GM19452 (cell line): ENCODE measurements around the gene IMMP2L.

Experiments used
- ATAC-seq: cut with Tn5 transposase; IDR thresholded peaks from one replicate; pipeline ENCODE4 v1.9.1; 2021; ENCODE audit not compliant: unreplicated experiment

Gene IMMP2L

DNA sequence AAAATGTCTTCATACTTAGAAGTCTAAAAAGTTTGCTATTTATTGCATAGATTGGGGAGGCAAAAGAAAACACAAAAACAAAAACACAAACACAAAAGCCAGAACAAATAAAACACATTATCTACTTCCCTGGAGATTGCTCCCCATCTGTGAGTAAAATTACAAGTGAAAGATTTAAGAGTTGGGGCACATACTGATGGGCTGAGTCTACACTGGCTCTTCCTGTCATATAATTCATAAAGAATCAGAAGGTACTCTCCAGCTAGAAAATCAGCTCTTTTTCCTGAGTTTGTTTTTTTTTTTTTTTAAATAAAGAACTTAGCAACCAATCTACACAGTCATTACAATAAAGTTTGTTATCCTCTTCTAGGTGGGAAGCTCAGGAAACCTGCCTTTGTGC is 663.8 kb downstream of the IMMP2L start:
- no peak for ATAC-seq

DNA sequence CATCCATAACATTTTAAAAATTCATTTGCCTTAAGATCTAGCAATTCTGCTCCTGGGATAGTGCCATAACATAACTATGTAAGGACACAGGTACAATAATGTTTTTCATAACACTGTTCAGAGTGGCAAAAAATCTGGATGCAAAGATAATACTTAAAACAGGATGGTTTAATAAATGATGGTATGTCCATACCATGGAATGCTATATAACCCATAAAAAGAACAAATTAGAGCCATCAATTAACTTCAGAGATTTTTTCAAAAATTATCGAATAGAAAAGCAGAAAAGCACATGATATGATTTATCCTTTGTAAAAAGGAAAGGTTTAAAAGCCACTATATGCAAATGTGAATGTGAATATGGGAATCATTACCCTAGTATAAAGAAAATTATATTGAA is 664.8 kb downstream of the IMMP2L start:
- ATAC-seq, result no peak

DNA sequence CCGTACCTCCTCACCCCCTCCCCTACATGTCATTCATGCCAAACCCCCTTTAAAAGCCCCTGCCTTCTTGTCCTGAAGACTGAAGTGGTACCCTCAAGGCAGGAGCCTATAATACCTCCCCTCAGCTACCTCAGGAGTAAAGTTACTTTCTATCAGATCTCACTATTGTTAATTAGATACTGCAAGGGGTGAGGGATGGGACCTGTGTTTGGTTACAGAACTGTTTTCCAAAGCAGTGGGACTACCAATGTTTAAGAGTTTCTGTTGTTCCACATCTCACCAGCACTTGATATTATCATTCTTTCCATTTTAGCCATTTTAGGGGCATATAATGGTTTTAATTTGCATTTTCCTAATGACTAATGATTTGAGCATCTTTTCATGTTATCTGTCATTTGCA is 668.2 kb downstream of the IMMP2L start:
- ATAC-seq, result no peak

DNA sequence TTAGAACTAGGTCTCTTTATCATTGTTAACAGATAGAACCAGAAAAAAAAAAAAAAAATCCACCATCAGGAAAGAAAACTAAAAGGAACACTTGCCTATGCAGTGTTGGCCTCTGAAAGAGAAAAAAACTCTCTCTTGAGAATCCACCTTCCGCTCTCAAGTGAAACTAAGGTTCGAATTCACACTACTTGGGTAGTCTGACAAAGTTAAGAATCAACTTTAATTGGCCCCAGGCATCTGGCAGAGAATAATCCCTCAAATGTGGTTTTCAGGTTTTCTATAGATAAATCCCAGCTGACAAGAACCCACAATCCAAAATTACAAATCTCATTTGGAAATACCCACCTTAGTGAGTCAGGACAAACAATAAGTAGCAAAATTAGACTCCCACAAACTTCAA is 671.1 kb downstream of the IMMP2L start:
- ATAC-seq, result no peak

DNA sequence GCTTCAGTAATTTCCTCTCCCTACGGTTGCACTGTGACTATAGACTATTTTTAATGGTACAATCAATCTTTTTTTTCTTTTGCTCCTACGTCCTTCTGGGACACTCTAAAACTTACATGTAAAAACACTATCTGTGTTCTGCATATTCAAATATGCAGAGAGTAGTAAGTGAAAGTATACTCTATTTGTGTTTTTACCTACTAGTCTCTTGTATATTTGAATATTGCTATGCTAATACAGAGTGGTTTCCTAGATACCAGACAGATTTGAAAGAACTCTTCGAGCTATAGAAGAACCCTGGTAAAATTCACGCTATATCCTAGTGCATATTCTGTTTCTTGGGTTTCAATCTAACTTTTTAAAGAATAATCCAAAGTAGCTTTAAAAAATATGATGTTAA is 672.2 kb downstream of the IMMP2L start:
- no peak for ATAC-seq

DNA sequence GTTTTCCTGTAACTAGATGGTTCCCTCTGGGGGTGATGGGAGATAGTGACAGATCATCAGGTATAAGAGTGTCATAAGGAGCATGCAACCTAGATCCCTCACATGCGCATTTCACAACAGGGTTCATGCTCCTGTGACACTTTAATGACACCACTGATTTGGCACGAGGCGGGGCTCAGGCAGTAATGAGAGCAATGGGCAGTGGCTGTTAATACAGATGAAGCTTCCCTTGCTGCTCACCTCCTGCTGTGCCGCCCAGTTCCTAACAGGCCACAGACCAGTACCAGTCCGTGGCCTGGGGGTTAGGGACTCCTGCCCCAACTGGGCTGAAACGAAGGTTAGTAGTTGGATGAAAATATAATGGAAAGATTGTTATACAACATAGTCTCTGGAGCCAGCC is 673.0 kb downstream of the IMMP2L start:
- ATAC-seq, result no peak

DNA sequence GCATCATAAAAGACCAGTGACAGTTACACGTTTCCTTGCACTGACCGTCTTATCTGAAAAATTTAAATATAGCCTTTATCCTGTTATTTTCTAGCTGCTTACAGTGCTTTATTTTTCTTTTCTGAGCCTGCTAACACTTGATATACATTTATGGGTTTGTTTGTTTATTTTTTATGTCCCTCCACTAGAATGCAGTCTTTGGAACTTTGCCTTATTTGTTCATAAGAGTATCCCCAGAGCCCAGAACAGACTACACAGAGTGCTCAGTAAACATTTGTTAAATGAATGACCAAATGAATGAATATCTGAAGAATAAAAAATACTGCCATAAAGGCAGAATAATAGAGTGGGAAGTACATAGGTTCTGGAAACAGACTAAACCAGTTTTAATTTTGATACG is 673.7 kb downstream of the IMMP2L start:
- ATAC-seq, result no peak

DNA sequence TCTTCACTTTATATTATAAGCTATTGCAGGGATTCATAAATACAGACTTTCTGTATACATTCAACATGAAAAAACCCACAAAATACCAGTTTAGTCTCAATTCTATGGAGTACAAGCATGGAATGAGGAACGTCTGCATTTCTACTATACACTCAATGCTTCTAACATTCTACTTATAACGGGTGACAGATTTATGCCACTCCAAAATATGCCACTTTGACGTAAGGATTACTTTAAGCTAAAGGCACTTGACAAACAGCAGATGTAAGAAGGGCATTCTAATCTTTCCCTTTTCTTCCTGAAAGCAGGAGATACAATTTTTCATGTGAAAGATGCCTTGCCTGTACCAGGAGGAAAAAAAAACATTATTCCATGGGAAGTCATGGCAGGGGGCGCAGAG is 676.8 kb downstream of the IMMP2L start:
- ATAC-seq, result no peak

DNA sequence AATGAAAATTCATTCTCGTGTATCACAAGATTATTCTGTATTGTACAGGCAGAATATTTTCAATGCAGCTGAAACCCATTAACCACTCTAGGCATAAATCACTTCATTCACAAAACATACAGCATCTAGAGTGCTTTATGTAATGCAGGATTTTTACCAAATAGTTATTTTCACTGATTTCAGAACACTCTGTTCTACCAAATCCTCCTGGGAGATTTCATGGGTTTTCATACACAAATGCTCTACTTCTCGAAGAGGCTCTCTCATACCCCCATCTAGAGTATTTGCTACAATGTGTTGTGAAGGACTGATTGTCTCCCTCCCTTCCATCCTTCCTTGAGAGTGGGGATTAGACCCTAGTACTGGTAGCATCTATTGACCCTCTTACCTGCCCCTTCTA is 680.6 kb downstream of the IMMP2L start:
- ATAC-seq, result no peak

DNA sequence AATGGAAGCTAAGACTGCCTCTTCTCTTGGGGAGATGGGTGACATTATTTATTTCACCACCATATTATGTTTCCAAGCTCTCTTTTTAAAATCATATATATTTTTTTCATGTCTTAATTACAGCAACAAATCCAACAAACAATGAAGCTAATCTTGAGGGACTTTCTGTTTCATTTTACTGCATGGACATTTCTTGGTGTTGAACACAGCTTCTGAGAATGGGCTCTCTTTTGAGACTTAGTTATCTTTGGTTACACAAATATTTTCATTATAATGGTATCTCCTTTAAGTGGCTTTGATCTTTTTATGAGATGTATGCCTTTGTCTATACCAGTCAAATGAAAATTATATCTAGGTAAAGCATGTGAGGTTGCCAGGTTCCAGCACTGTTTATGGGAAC is 681.3 kb downstream of the IMMP2L start:
- ATAC-seq, result no peak

DNA sequence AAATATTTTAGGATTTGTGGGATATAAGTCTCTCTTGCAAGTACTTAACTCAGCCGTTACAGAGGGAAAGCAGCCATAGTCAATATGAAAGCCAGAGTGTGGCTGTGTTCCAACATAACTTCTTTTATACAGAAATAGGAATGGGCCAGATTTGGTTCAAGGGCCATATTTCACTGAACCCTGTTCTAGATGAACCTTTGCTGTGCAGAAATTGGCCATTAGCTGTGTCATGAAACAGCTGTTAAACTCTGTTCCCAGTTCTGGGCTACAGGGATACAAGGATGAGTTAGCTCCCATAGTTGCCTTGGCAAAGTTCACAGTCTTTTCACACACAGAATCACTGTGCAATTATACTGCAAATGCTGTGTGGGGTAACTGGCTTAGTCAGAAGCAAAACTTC is 685.3 kb downstream of the IMMP2L start:
- no peak for ATAC-seq

DNA sequence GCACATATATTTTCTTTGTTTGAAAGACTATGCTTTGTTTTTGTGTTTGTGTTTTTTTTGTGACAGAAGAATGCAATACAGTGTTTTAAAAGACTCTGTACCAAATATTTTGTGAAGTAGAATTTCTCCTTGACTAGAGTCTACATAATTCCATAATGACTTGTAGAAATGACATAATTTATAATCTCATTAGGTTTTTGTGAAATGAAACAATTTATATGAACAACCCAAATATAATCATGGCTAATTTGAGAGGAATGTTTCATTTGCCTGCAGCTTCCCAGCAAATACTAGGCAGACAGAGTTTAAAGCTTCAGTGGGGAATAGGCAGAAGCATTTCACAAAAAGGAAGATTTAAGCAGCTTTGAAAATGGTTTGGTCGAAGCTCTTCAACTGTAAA is 686.9 kb downstream of the IMMP2L start:
- ATAC-seq, result no peak

DNA sequence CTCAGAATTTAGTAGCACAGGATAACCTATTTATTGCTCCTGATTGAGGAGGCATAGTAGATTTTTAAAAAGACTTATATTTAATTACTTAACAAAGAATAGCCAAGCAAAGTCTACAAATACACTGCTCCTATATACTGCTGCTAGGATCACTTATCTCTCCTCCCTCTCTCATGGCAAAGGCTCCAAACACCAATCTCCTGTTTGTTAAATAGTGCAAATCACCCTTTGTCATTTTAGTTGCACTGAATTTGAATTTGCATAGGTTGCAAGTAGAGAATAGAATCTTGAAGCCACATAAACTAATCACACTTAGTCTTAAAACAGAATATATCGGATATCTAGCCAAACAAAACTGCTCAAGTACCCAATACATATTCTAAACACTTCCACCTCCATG is 690.4 kb downstream of the IMMP2L start:
- ATAC-seq, result no peak

DNA sequence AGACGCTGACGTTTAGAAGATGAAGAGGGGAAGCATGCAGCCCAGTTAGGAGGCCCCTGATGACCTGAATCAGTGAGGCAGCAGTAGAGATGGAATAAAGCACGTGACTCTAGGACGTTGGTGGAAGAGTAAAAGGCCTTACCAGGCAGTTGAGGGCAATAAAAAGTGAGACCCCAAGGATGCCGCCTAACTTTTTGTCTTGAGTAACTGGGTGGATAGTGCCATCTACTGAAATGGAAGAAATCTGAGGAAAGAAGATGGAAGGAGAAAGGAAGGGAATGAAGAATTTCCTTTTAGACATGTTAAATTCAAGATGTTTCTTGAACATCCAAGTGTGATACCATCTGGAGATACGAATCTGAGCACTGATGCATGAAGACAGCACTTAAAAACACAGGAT is 691.4 kb downstream of the IMMP2L start:
- ATAC-seq, result no peak

DNA sequence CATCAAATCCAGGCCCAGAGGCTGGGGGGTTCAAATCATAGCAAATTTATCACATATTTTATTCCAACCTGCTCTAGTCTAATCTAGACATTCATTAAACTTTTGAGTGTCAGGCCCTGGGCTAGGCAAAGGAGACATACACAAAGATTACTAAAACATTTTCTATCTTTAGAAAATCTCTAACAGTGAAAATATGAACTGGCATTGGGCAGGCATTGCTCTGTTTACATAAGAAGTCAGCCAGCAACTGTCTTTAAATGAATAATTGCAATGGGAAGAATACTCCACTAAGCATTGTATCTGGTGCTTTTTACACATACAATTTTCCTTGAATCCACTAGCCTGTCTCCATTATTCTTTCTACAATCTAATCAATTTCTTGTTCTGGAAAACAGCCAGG is 693.8 kb downstream of the IMMP2L start:
- ATAC-seq, result no peak

DNA sequence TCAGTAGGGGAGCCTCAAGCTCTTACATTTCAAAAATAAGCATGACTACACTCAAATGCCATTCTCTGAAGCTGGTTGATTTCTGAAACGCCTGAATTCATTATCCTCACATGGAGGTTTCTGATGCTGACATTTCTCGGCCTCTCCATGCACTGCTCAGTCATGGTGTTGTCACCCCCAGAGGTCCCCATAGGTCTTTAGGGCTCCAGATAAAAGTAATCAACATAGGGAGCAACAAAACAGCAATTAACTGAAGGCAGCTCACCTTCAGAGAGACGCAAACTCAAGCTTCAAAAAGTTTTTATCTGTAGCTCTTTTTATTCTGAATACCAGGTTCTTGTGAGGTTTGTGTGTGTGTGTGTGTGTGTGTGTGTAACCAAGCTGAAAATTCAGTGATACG is 694.5 kb downstream of the IMMP2L start:
- ATAC-seq, result no peak

DNA sequence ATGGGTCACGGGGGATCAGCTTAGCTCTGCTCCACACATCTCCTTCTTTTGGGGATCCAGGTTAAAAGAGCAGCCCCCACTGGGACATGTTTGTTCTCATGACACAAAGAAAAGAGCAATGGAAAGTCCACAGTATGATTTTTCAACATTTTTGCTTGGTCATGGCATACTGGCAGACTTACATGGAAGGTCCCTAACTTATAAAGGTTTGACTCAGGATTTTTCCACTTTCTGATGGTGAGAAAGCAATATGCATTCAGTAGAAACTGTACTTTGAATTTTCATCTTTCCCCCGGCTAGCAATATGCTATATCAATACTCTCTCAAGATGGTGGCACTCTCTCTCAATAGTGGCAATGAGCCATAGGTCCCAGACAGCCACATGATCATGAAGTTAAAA is 699.0 kb downstream of the IMMP2L start:
- ATAC-seq, result no peak

DNA sequence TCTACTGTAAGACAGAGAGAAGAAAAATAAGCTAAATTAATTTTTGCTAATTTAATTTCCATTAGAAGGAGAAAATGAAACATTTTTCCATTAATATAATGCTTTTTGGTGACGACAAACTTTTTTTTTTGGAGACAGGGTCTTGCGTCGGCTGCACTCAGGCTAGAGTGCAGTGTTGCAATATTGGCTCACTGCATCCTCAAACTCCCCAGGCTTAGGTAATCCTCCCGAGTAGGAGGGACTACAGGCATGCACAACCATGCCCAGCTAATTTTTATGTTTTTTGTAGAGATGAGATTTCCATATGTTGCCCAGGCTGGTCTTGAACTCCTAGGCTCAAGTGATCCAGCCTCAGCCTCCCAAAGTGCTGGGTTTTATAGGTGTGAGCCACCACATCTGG is 701.1 kb downstream of the IMMP2L start:
- no peak for ATAC-seq

DNA sequence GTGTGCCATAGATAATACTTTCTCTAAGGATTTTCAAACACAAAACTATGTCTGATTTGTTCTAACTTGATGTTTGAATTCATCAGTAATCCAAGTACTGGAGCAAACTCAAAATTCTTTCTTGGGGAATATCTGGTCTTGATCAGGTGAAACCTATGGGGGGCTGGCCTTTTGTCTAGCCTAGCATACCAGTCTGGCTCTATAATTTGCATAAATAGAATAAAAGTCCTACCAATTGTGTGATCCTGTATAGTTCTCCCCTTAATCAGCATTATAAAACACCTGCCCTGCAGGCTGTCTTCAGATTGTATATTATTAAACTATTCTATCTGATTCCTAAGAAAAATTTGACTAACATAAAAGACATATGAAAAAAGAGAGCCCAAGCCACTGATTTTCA is 705.2 kb downstream of the IMMP2L start:
- no peak for ATAC-seq

DNA sequence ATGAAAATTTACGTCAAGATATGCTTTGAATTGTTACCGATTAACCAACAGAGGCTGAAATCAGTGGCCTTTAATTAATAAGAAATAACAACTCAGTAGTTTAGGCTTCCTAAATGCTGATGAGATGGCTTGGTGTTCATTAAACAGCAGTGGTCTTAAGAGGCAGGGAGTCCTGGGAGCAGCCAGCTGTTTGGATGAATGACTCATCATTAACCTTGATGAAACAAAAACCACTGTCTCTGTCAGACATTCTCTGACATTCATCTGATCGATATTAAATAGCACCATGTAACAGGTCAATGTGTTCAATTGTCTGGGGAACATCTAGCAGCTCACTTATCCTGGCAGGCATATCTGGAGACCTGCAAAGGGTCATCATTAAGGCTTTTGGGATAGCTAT is 705.6 kb downstream of the IMMP2L start:
- ATAC-seq, result no peak

DNA sequence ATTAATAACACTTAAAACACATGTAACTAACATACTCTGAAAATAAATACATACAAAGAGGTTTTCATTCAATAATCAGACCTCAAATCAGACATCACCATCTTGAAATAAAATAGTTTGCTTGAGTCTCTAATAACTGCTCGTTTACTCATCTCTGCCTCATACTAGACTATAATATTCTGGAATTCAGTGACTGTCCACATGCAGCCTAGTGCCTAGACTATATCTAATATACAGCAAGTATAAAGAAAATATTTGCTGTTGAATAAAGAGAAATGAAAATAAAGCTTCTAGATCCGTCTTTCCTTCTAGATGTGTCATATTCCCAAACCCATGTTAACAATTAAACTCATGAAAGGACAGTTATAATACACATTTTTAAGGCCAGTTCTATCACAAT is 707.6 kb downstream of the IMMP2L start:
- no peak for ATAC-seq

DNA sequence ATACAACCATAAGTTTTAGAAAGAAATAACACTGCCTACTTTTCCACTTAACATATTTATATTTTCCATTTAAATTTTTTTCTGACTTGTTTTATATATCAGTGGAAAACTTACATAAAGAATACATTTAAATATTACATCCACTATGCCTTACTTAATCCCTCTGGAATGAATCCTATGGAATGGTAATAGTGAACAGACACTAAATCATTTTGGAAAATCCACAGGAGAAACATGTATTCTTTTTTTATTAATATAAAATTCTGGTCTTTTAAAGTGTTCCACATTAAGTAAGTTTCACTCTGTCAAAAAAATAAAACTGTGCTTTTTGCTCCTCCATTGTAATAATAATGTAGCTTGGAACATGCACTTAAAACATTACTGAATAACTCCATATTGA is 708.1 kb downstream of the IMMP2L start:
- no peak for ATAC-seq

DNA sequence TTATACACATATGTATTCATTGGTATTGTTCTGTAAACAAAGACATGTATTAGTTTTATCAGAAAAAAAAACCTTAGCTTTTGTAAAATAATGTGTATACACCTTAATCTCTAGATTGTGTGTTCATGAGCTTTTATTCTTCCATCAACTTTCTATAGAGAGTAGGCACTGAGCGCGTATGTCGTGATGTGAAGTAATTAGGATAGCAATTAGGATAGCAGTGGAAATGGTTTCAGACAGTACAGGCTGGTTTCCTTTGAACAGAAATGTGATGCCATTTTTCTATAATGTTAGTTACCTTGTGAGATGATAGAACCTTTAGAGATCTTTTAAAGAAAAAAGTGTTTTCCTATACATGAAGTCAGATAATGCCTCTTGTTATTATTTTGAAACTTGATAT is 709.0 kb downstream of the IMMP2L start:
- ATAC-seq, result no peak
